Measurements from ENCODE around the gene ACO2. TPM values are rescaled to one million over a fixed set of nuclear protein-coding genes. Genes with fewer than 3 reads are reported as not detected.
A peak's percentile ranks its signal among the peaks of the same experiment; 100 is the strongest.

Gene ACO2
- total RNA-seq, 2 experiments from 2014 or later = 103 to 105 TPM

- Mint-ChIP-seq H3K27ac (peak overlapping the region; percentile 38), H3K4me1 (ENCODE audit: low read depth) (peaks cover 14% of the 10 kb centered on the region), H3K27me3 (no peaks in the 10 kb centered on the region), H3K9me3 (no peaks in the 10 kb centered on the region), H3K4me3 (no peak overlapping the region), H3K36me3 (peaks cover 31% of the 10 kb centered on the region)
- intact Hi-C loops (cut with micrococcal nuclease) = no loop called here
- CTCF ChIA-PET = interaction anchor here (0.6 to 6.0 kb wide), 26 partner anchors 10 to 475 kb away, joined by 3 to 113 read pairs (median 3); partner anchors contain the start of genes ACO2, PHF5A and ZC3H7B
- POLR2A ChIA-PET = no interaction called here
- peak; percentile 65 for DNase-seq
Observed at GRCh38 chr22:41526830-41527799, 58.2 kb downstream of the ACO2 start.

GRCh38 chr22:41528132-41528766 lies 59.3 kb downstream of the ACO2 start:
- Mint-ChIP-seq H3K27ac (no peak overlapping the region), H3K9me3 (no peaks in the 10 kb centered on the region), H3K4me3 (no peak overlapping the region), H3K27me3 (no peaks in the 10 kb centered on the region), H3K4me1 (ENCODE audit: low read depth) (peaks cover 14% of the 10 kb centered on the region), H3K36me3 (peaks cover 31% of the 10 kb centered on the region)
- CTCF ChIA-PET = interaction anchor here (0.9 to 6.0 kb wide), 4 partner anchors 9 to 127 kb away, joined by 3 to 113 read pairs (median 18); no protein-coding TSS in a partner anchor
- intact Hi-C loops (cut with micrococcal nuclease) = no loop called here
- POLR2A ChIA-PET = no interaction called here
- no peak for DNase-seq

- H3K4me1 Mint-ChIP-seq (ENCODE audit: low read depth) = peaks cover 14% of the 10 kb centered on the region
- H3K36me3 Mint-ChIP-seq = peaks cover 34% of the 10 kb centered on the region
- no peaks in the 10 kb centered on the region for H3K9me3 Mint-ChIP-seq
- ChIA-PET POLR2A (no interaction called here), CTCF (interaction anchor here (6.0 kb wide), 1 partner anchor 127 kb away, joined by 113 read pairs; no protein-coding TSS in a partner anchor)
- H3K27me3 Mint-ChIP-seq = no peaks in the 10 kb centered on the region
- H3K27ac Mint-ChIP-seq = peak overlapping the region; percentile 39
- intact Hi-C loops (cut with micrococcal nuclease) = no loop called here
- no peak overlapping the region for H3K4me3 Mint-ChIP-seq
- DNase-seq = no peak
Observed at GRCh38 chr22:41528938-41529561, 60.1 kb downstream of the ACO2 start.

GRCh38 chr22:41530890-41531714 lies 62.2 kb downstream of the ACO2 start:
- Mint-ChIP-seq H3K27ac (no peak overlapping the region), H3K36me3 (peaks cover 19% of the 10 kb centered on the region), H3K4me3 (no peak overlapping the region), H3K4me1 (ENCODE audit: low read depth) (peaks cover 3% of the 10 kb centered on the region), H3K27me3 (no peaks in the 10 kb centered on the region), H3K9me3 (no peaks in the 10 kb centered on the region)
- no peak for DNase-seq
- intact Hi-C loops (cut with micrococcal nuclease) = no loop called here
- POLR2A ChIA-PET = interaction anchor here (0.8 kb wide), 1 partner anchor 150 kb away, joined by 3 read pairs; no protein-coding TSS in a partner anchor
- CTCF ChIA-PET = interaction anchor here (0.8 to 1.1 kb wide), 2 partner anchors 127 to 128 kb away, joined by 3 to 6 read pairs; no protein-coding TSS in a partner anchor

- ChIA-PET CTCF (interaction anchor here (0.8 to 1.6 kb wide), 5 partner anchors 12 to 128 kb away, joined by 3 to 7 read pairs (median 4); partner anchors contain the start of gene POLR3H), POLR2A (no interaction called here)
- H3K9me3 Mint-ChIP-seq = no peaks in the 10 kb centered on the region
- peaks cover 3% of the 10 kb centered on the region for H3K4me1 Mint-ChIP-seq (ENCODE audit: low read depth)
- no peak overlapping the region for H3K4me3 Mint-ChIP-seq
- no peak for DNase-seq
- H3K27ac Mint-ChIP-seq = no peak overlapping the region
- peaks cover 14% of the 10 kb centered on the region for H3K36me3 Mint-ChIP-seq
- no peaks in the 10 kb centered on the region for H3K27me3 Mint-ChIP-seq
- intact Hi-C loops (cut with micrococcal nuclease) = no loop called here
Observed at GRCh38 chr22:41531715-41532477, 63.0 kb downstream of the ACO2 start.

- ChIA-PET CTCF (interaction anchor here (0.7 to 1.6 kb wide), 12 partner anchors 8 to 133 kb away, joined by 3 to 9 read pairs (median 4); partner anchors contain the start of genes ACO2, PHF5A and POLR3H), POLR2A (no interaction called here)
- Mint-ChIP-seq H3K9me3 (no peaks in the 10 kb centered on the region), H3K27ac (no peak overlapping the region), H3K4me1 (ENCODE audit: low read depth) (peaks cover 3% of the 10 kb centered on the region), H3K36me3 (peaks cover 14% of the 10 kb centered on the region), H3K4me3 (no peak overlapping the region), H3K27me3 (no peaks in the 10 kb centered on the region)
- DNase-seq = peak; percentile 83
- intact Hi-C loops (cut with micrococcal nuclease) = no loop called here
Observed at GRCh38 chr22:41532908-41533825, 64.2 kb downstream of the ACO2 start.

GRCh38 chr22:41534219-41534618 lies 65.3 kb downstream of the ACO2 start:
- H3K4me3 Mint-ChIP-seq = no peak overlapping the region

GRCh38 chr22:41535244-41535643 lies 66.3 kb downstream of the ACO2 start:
- H3K9me3 Mint-ChIP-seq = no peaks in the 10 kb centered on the region
- peaks cover 13% of the 10 kb centered on the region for H3K36me3 Mint-ChIP-seq
- ChIA-PET POLR2A (no interaction called here), CTCF (no interaction called here)
- intact Hi-C loops (cut with micrococcal nuclease) = no loop called here
- no peaks in the 10 kb centered on the region for H3K27me3 Mint-ChIP-seq
- DNase-seq = no peak
- no peak overlapping the region for H3K27ac Mint-ChIP-seq
- H3K4me3 Mint-ChIP-seq = no peak overlapping the region
- H3K4me1 Mint-ChIP-seq (ENCODE audit: low read depth) = peaks cover 5% of the 10 kb centered on the region

More at GRCh38 chr22:41534219-41534618, 65.3 kb downstream of the ACO2 start:
- ChIA-PET CTCF (no interaction called here), POLR2A (no interaction called here)
- no peak for DNase-seq
- intact Hi-C loops (cut with micrococcal nuclease) = no loop called here
- Mint-ChIP-seq H3K9me3 (no peaks in the 10 kb centered on the region), H3K27me3 (no peaks in the 10 kb centered on the region), H3K27ac (no peak overlapping the region), H3K36me3 (peaks cover 7% of the 10 kb centered on the region), H3K4me1 (ENCODE audit: low read depth) (peaks cover 3% of the 10 kb centered on the region)

GRCh38 chr22:41537203-41537602 lies 68.3 kb downstream of the ACO2 start:
- CTCF ChIA-PET = interaction anchor here (1.2 kb wide), 1 partner anchor 10 kb away, joined by 5 read pairs; no protein-coding TSS in a partner anchor
- Mint-ChIP-seq H3K4me3 (no peak overlapping the region), H3K27me3 (no peaks in the 10 kb centered on the region), H3K27ac (no peak overlapping the region), H3K36me3 (peaks cover 9% of the 10 kb centered on the region), H3K9me3 (no peaks in the 10 kb centered on the region), H3K4me1 (ENCODE audit: low read depth) (peaks cover 22% of the 10 kb centered on the region)
- intact Hi-C loops (cut with micrococcal nuclease) = no loop called here
- no peak for DNase-seq
- POLR2A ChIA-PET = no interaction called here

GRCh38 chr22:41538583-41538982 lies 69.7 kb downstream of the ACO2 start:
- Mint-ChIP-seq H3K4me3 (no peak overlapping the region), H3K27ac (no peak overlapping the region), H3K9me3 (no peaks in the 10 kb centered on the region), H3K27me3 (no peaks in the 10 kb centered on the region), H3K36me3 (peaks cover 6% of the 10 kb centered on the region), H3K4me1 (ENCODE audit: low read depth) (peaks cover 32% of the 10 kb centered on the region)
- intact Hi-C loops (cut with micrococcal nuclease) = no loop called here
- DNase-seq = no peak
- POLR2A ChIA-PET = no interaction called here
- CTCF ChIA-PET = no interaction called here
